GM18498 (cell line): Measurements from ENCODE around the gene CHRNE.
"Not testable (repeated sequence)": the region's sequence is repeated elsewhere in the genome, so short reads cannot be mapped to it uniquely, and the experiment has no call there.

Source experiments
- ATAC-seq: cut with Tn5 transposase; IDR thresholded peaks from one replicate; pipeline ENCODE4 v1.9.1; 2021; ENCODE audit warnings: mild to moderate bottlenecking, moderate library complexity; ENCODE audit not compliant: unreplicated experiment

The CHRNE gene

DNA sequence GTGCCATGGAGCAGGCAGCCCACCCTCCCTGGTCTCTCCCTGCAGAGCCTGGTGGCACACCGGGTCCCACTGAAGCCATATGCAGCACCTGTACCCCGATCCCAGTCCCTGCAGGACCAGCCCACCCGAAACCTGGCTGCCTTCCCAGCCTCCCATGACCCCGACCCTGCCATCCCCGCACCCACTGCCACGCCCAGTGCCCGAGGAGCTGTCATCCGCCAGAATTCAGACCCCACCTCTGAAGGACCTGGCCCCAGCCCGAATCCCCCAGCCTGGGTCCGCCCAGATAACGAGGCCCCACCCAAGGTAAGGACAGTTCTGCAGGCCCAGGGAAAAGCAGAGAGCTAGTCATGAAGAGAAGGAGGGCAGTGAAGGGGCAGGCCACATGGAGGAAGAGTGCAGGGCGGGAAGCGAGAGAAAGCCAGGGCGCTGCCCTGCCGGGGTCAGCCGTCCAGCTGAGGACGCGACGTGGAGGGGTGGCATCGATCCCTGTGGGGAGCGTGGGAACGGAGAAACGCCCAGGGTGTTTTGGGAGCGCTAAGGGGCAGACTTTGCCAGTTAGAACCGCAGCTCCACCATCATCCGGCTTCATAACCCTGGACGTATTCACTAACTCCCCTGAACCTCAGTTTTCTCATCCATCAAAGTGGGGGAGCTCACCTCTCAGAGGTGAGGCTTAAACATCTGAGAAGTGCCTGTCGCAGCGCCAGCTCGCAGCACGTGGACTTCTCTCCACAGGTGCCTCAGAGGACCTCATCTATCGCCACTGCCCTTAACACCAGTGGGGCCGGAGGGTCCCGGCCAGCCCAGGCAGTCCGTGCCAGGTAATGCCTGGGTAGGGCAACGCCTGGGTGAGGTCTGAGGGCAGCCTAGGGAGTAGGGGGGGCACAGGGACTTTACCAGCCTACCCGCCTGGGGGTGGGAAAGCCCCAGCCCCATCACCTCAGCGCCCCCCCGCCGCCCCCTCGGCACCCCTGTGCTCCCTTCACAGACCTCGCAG lies 11.2 kb downstream of the CHRNE start:
- no peak for ATAC-seq

DNA sequence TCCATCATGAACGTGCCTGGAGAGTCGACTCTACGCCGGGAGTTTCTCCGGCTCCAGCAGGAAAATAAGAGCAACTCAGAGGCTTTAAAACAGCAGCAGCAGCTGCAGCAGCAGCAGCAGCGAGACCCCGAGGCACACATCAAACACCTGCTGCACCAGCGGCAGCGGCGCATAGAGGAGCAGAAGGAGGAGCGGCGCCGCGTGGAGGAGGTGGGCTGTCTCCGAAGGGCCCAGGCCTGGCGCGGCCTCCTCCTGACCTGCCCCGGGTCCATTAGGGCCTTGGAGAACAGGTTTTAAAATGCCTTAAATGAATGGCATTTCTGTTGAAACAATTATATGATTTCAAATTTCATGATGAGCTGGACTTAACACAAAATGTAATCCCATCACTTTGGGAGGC lies 15.3 kb downstream of the CHRNE start:
- ATAC-seq: no peak

DNA sequence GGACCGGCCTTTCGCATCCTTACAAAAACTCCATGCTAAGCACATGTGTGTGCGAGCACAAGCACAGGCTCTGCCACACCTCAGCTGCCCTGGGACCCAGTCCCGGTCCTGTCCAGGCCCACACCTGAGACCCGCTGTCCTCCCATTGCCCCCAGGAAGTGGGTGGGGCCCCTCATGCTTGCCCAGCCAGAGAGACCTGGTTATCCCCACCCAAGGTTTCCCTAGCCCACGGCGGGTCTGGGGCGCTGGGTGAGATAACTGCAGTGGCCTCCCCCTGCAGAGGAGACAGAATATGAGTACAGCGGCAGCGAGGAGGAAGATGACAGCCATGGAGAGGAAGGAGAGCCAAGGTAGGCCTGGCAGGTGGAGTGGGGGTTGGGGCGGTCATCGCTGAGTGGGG lies 16.1 kb downstream of the CHRNE start:
- no peak for ATAC-seq

DNA sequence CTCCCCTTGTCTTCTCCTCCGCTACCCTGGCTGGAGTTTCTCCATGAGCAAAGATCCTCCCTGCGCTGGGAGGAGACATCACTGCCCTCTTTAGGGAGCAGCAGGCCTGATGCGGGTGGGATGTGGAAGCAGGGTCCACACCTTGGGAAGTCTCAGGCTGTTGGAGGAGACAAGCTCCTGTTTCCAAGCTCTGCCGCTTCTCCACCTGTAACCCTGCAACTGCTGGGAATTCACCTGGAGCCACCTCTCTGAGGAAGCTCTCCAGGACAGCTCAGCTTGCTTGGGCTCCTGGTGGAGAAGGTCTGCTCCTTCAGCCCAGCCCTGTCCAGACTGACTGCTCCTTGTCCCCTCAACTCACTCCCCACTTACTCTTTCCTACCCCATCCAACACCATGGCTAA lies 18.4 kb downstream of the CHRNE start:
- no peak for ATAC-seq

DNA sequence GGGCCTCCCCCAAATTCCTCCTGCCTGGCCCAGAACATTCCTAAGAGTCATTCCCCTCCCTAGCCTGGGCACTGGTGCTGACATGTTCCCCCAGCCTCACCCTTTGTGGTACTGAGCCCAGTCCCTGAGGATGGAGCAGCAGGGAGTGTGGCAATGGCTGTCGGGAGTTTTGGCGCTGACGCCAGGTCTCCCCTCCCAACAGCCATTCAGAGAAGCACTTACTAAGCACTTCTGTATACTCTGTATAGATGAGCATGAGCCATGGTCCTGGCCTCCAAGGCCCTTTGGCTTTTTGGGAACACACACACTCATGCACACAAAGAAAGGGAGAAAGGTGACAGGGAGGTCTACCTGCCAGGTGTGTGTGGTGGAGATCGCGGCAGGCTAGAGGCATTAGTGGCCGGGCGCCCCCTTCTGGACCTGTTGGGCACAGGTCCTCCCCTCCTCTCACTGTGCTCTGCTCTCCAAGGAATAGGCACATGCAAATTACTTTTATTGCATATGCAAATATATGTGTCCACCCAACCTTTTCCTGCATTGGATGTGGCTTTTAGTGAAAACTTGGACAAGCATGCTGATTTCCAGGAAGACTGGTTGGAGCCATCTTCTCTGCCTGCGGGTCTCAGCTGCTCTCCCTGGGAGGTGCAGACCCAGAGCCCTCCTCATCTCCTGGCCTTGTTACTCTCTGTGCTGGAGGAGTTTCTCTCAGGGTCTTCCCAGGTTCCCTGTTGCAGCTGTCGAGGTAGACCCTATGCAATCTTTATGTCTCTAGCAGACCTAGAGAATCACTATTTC lies 20.9 kb downstream of the CHRNE start:
- ATAC-seq: no peak

DNA sequence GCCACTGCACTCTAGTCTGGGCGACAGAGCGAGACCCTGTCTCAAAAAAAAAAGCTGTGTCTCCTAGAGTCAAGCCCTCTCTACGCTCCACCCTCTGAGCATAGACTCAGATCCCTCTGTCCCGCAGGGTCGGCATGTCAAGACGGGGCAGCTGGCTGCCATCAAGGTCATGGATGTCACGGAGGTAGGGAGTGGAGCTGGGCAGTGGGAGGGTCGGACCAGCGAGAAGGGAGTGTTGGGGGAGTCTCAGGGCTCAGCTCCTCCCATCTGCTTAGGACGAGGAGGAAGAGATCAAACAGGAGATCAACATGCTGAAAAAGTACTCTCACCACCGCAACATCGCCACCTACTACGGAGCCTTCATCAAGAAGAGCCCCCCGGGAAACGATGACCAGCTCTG lies 22.0 kb downstream of the CHRNE start:
- ATAC-seq: no peak

DNA sequence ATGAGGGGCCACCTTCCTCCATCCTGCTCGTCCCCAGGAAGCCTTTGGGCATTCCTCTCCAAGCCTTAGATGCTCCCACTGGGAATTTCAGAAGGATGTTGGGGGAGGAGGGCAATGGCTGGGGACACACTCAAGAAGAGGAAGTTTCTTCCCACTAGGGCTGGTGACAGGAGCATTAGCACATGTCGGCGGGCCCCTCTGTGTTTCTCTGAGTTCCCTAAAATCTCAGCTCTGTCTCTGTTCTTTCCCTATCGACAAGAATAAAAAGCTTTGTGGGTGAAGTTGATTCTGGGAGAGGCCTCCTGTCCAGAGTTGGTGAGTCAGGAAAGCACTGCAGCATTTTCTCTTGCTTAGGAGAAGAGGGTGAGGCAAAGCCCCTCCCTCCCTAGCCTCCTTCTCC lies 23.3 kb downstream of the CHRNE start:
- ATAC-seq: no peak

DNA sequence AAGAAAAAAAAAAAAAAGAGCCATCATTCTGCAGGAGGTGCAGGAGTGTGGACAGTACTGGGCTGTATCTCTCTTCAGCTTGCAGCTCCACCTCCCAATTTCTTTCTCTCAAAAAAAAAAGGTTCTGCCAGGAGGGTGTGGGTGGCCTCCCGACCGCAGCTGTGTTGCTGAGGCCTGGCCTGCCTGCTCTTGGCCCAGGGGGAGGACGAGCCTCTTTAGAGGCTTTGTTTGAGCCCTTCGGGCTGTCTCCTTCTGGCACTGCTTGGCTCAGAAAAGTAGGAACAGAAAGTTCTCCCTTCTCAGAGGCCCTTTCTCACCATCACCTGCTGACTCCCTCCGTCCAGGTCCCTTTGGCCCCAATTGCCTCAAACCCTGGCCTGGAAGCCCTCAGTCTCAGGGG lies 25.8 kb downstream of the CHRNE start:
- ATAC-seq: no peak

DNA sequence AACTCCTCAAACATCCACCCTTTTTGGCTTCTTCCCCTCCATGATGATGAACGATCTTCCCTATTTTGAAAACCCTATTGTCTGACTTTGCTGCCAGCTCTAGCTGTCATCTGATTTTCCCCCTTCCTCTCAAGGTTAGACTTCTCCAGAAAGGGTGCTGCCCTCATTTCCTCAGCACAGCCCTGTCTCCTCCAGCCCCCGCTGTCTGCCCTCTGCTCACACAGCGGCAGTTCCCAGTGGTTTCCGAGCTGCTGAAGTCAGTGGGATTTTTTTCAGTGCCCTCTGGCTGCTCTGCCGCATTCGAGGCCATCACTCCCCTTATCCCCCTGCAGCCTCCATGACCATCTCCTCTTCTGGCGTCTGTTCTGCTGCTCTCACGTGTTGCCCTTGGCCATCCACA lies 30.1 kb downstream of the CHRNE start:
- ATAC-seq: no peak

DNA sequence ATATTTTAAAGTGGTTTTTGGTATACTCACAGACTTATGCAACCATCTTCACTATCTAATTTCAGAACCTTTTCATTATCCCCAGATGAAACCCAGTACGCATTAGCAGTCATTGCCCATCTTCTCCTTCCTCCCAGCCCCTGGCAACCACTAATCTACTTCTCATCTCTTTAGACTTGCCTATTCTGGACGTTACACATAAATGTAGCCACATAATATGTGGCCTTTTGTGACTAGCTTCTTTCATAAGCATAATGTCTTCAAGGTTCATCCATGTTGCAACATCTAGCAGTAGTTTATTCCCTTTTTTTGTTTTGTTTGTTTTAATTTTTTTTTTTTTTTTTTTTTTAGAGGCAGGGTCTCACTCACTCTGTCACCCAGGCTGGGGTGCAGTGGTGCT lies 32.0 kb downstream of the CHRNE start:
- no peak for ATAC-seq

DNA sequence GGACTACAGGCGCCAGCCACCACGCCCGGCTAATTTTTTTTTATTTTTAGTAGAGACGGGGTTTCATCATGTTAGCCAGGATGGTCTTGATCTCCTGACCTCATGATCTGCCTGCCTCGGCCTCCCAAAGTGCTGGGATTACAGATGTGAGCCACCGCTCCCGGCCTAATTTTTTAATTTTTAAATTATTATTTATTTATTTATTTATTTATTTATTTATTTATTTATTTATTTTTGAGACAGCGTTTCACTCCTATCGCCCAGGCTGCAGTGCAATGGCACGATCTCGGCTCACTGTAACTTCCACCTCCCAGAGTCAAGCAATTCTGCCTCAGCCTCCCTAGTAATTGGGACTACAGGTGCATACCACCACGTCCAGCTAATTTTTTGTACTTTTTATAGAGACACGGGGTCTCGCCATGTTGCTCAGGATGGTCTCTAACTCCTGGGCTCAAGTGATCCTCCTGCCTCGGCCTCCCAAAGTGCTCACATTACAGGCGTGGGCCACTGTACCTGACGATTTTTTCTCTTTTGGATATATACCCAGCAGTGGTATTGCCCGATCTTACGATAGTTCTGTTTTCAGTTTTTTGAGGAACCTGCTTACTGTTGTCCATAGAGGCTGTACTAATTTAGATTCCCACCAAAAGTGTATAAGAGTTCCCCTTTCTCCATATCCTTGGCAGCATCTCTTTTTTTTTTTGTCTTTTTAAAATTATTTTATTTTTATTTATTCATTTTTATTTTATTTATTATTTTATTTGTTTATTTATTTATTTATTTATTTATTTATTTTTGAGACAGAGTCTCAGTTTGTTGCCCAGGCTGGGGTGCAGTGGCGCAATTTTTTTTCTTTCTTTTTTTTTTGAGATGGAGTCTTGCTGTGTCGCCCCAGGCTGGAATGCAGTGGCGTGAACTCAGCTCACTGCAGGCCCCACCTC lies 33.6 kb downstream of the CHRNE start:
- not testable (repeated sequence) for ATAC-seq

DNA sequence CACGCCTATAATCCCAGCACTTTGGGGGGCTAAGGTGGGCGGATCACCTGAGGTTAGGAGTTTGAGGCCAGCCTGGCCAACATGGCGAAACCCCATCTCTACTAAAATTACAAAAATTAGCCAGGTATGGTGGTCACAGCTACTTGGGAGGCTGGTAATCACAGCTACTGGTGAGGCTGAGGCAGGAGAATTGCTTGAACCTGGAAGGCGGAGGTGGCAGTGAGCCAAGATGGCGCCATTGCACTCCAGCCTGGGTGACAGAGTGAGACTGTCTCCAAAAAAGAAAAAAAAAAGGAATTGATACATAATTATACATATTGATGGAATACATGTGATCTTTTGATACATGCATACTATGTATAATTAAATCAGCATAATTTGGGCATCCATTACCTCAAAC lies 35.4 kb downstream of the CHRNE start:
- ATAC-seq: not testable (repeated sequence)

DNA sequence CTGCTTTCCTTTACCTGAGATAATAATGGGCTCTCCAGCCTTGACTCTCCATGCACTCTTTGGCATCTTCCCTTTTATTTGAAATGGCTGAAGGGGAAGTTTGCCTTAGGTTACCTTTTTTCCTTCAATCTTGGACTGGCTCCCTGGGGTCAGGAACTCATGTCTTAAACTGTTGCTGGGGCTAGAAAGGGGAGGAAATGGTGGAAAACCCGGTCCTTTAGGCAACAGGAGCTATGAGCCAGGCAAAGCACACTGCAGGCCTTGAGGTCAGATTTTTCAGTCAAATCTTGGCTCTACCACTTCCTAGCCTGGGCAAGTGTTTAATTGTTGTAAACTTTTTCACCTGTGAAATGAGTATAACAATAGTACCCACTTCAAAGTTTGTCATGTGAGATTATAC lies 39.6 kb downstream of the CHRNE start:
- ATAC-seq: no peak

DNA sequence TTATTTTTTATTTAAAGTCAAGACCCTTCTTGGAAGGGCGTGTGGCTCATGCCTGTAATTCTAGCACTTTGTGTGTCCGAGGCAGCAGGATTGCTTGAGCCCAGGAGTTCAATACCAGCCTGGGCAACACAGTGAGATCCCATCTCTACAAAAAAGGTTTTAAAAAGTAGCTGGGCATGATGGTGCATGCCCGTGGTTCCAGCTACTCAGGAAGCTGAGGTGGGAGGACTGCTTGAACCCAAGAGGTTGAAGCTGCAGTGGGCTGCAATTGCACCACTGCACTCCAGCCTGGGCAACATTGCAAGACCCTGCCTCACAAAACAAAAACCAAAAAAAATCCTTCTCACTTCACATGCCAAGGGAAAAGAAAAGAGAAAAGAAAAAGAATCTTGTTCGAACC lies 40.2 kb downstream of the CHRNE start:
- ATAC-seq: no peak

DNA sequence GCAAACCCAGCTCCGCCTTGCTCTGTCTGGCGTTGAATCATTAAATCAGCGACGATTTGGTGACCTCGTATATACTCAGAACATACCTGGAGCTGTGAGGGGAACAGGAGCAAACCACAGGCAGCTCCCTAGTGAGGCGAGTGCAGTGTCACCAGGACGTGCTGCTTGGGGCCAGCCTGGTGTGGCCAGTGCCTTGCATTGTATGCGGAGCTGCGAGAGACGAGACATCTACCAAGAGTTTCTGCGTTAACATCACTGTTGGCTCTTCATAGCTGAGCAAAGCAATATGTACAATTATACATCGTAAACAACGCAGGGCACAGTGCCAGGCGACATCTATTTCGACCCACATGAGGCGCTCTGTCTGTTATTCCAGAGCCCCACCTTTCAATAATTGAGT lies 41.8 kb downstream of the CHRNE start:
- ATAC-seq: no peak

DNA sequence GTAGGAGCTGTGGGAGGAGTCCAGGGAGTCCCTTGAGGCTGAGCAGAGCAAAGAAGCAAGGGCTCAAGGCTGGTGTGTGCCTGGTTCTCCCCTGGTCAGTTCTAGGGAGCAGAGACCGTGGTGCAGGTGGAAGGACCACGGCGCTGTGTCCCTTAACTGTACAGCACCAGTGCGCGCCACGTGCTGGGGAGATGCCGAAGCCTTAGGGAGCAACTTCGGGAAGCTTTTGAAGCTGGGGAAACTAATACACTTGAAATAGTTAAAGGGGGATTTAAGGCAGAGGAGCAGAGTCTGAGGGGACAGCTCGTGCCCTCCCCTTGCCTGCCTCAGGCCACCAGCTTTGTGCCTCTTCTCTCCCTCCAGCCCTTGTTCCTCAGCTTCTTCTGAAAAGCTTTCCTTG lies 42.2 kb downstream of the CHRNE start:
- no peak for ATAC-seq

DNA sequence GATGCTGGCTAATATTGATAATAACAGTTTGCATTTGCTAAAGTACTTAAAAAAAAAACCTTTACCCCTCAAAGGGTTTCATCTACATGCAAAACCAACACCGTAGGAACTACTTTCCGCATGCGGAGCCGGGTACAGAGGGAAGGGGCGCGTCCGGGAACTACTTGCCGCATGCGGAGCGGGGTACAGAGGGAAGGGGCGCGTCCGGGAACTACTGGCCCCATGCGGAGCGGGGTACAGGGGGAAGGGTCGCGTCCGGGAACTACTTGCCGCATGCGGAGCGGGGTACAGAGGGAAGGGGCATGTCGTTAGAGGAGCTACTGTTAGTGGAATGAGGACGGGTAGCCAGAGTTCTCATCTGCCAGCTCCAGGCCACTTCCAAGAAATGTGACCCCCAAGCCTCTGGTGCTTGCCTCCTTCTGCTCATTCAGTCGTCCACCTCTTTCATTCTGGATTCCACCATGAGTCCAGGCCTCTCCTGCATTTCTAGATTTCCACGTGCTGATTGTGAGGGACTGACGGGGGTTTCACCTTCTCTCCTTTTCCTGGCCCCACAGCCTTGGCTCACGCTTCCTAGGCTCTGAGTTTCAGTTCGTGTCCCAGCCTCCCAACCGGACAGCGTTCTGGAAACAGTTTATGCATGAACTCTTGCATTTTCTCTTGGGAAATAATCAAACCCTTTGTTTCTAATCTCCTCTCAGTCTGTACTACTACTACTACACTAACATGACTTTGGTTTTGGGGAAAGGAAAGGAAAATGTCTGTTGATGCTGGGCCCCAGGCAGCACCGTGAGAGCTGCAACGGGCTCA lies 42.9 kb downstream of the CHRNE start:
- no peak for ATAC-seq

DNA sequence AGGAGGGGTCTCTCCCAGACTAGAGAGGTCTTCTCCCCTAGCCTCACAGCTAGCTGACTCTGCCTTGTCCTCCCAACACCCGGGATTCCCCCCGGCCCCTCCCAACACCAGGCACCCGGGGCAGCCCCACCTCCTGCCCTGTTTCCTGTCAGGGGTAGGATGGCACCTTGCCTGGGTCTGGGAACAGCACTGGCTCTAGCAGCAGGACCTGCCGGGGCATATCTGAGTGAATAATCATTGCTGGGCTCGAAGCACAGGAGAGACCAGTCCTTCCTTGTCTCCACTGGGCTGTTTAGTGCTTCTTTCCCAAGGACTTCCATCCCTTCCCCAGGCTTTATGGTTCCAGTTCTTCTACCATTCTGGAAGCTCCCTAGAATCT lies 44.0 kb downstream of the CHRNE start:
- no peak for ATAC-seq

DNA sequence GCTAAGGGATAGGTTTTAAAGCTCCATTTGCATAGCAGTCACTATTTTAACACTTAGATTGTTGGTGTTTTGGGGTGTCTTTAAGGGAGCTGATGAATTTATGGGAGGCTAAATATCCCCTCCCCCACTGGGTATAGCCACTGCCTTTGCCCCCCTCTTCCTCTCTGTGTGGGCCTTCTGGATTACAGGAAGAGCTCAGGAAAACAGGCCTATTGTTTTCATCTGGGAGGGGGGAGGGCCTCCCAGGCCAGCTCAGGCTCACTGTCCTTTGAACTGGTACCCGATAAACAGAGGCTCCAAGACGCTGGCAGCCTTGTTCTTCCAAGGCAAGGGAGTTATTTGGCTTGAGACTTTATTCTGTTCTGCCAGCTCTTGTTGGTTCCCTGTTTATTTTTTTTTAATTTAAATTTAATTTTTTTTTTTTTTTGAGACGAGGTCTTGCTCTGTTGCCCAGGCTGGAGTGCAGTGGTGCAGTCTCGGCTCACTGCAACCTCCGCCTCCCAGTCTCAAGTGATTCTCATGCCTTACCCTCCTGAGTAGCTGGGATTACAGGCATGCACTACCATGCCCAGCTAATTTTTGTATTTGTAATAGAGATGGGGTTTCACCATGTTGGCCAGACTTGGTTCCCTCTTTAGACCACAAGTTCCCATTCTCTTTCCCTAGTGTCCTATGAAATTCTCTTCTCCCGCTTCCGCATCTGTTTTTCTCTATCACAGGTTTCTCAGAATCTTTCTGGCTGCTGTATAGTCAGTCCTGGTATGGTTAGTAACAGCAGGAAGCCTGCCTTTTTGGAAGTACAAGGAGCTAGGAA lies 44.6 kb downstream of the CHRNE start:
- no peak for ATAC-seq
